ENCODE results near the gene FERD3L. TPM values are rescaled to one million over a fixed set of nuclear protein-coding genes. Genes with fewer than 3 reads are reported as not detected.

Gene FERD3L
- total RNA-seq, 1 donor from 2014 or later, result not detected

DNA sequence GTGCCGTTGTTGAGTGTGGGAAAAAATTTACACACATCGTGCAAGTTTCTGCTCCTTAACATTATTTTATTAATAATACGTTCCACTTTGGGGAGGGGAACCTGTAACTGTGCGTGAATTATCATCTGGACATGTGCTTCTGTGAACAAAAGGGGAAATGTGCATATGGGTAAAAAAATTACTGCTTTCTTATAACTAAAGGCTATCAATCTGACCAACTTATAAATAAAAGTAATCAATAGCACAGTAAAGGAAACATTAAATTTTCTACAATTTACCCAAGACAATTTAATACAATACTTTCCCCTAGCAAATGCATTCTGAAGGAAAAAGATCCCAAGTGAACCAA is 32.2 kb downstream of the FERD3L start:
- intact Hi-C loops (cut with micrococcal nuclease), result loop anchor here (5.0 to 10.0 kb wide), 2 partner anchors 368 to 1674 kb away; partner anchors contain the start of gene SP8
- Mint-ChIP-seq H3K36me3 (ENCODE audit: low read depth) (no peaks in the 10 kb centered on the region), H3K4me3 (no peak overlapping the region), H3K4me1 (ENCODE audit: low read depth) (no peaks in the 10 kb centered on the region), H3K9me3 (peaks cover 3% of the 10 kb centered on the region), H3K27ac (no peak overlapping the region), H3K27me3 (ENCODE audit: insufficient read depth) (peaks cover 72% of the 10 kb centered on the region)
- DNase-seq (ENCODE audit: low spot score), result no peak

GRCh38 chr7:19112274-19113001 is 32.8 kb downstream of the FERD3L start:
- DNase-seq (ENCODE audit: low spot score), result no peak
- Mint-ChIP-seq H3K36me3 (ENCODE audit: low read depth) (no peaks in the 10 kb centered on the region), H3K27me3 (ENCODE audit: insufficient read depth) (peaks cover 77% of the 10 kb centered on the region), H3K9me3 (peaks cover 3% of the 10 kb centered on the region), H3K4me1 (ENCODE audit: low read depth) (no peaks in the 10 kb centered on the region), H3K27ac (no peak overlapping the region), H3K4me3 (no peak overlapping the region)
- intact Hi-C loops (cut with micrococcal nuclease), result loop anchor here (5.0 to 10.0 kb wide), 2 partner anchors 368 to 1675 kb away; partner anchors contain the start of gene SP8

DNA sequence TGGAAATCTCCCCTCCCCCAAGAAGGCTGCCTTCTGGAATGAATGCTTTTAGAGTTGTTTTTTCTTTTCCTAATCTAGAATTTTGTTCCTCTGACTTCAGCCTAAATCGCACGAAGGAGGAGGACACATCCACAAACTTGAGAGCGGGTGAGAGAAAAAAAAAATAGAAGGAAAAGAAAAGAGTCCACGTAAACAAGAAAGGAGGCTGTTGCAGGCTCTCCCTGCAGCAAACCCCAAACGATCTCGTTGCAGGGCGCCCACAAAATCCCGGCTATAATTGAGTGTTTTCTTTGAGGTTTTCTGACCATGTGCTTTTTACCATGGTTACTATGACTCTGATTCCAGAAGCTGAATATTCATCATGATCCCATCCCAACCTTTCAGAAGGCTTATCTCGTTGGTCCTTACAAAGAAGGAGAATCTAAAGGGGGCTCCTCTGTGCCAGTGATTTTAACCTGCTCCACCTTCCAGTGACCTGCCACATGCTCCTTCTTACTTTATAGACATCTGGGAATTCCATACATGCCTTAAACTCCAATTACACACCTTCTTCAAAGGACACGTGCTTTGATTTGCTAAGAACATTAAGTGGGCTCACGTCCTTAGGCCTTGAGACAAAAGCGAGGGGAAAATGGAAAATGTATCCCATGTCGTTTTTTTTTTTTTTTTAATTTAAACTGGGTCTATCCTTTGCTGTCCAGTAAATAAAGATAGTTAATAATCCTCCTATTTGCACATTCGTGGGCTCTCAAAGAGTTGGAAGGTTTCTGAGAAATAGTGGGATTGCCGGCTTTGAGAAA is 33.5 kb downstream of the FERD3L start:
- H3K27ac Mint-ChIP-seq, result no peak overlapping the region
- H3K36me3 Mint-ChIP-seq (ENCODE audit: low read depth), result no peaks in the 10 kb centered on the region
- intact Hi-C loops (cut with micrococcal nuclease), result loop anchor here (5.0 to 10.0 kb wide), 2 partner anchors 367 to 1676 kb away; partner anchors contain the start of gene SP8
- no peaks in the 10 kb centered on the region for H3K4me1 Mint-ChIP-seq (ENCODE audit: low read depth)
- no peak for DNase-seq (ENCODE audit: low spot score)
- H3K9me3 Mint-ChIP-seq, result peaks cover 3% of the 10 kb centered on the region
- no peak overlapping the region for H3K4me3 Mint-ChIP-seq
- peaks cover 85% of the 10 kb centered on the region for H3K27me3 Mint-ChIP-seq (ENCODE audit: insufficient read depth)

- H3K36me3 Mint-ChIP-seq (ENCODE audit: low read depth), result no peaks in the 10 kb centered on the region
- no peaks in the 10 kb centered on the region for H3K4me1 Mint-ChIP-seq (ENCODE audit: low read depth)
- DNase-seq (ENCODE audit: low spot score), result no peak
- peaks cover 87% of the 10 kb centered on the region for H3K27me3 Mint-ChIP-seq (ENCODE audit: insufficient read depth)
- peak overlapping the region; percentile 29 for H3K27ac Mint-ChIP-seq
- H3K4me3 Mint-ChIP-seq, result no peak overlapping the region
- peaks cover 3% of the 10 kb centered on the region for H3K9me3 Mint-ChIP-seq
- intact Hi-C loops (cut with micrococcal nuclease), result loop anchor here (5.0 to 10.0 kb wide), 2 partner anchors 366 to 1677 kb away; partner anchors contain the start of gene SP8
These were observed 34.4 kb downstream of the FERD3L start for GRCh38 chr7:19110776-19111175.

DNA sequence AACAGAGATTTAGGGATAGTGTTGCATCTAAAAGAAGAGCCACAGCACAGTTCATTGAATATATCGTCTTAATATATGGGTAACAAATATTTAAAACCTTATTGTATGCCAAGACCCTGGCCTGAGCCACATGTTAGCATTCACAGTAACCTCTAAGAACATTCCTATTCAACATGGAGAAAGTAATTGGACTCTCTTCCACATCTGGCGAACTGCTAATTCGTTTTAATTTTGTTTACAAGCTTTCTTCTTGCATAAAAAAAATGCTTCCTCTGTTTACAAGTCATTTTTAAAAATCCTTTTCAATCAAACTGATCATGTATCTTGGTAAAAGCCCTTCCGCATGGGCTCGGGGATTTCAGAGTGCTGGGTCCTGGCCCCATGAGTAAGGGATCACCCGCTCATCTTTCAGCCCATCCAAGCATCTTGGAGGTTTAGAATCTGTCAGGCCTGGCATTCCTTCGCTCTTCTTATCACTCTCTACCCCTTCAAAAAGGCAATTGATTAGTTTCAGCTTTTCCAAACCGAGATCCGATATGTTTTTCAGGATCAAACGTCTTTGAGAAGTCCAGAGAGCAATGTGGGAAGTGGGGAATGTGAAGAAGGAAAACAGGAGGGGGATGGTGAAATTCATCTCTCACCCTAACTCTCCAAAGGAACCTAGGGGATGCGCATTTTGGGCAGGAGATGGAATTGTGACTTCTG is 35.0 kb downstream of the FERD3L start:
- Mint-ChIP-seq H3K27ac (no peak overlapping the region), H3K4me1 (ENCODE audit: low read depth) (no peaks in the 10 kb centered on the region), H3K27me3 (ENCODE audit: insufficient read depth) (peaks cover 89% of the 10 kb centered on the region), H3K4me3 (no peak overlapping the region), H3K9me3 (peaks cover 3% of the 10 kb centered on the region), H3K36me3 (ENCODE audit: low read depth) (no peaks in the 10 kb centered on the region)
- intact Hi-C loops (cut with micrococcal nuclease), result loop anchor here (5.0 to 10.0 kb wide), 2 partner anchors 365 to 1677 kb away; partner anchors contain the start of gene SP8
- no peak for DNase-seq (ENCODE audit: low spot score)

DNA sequence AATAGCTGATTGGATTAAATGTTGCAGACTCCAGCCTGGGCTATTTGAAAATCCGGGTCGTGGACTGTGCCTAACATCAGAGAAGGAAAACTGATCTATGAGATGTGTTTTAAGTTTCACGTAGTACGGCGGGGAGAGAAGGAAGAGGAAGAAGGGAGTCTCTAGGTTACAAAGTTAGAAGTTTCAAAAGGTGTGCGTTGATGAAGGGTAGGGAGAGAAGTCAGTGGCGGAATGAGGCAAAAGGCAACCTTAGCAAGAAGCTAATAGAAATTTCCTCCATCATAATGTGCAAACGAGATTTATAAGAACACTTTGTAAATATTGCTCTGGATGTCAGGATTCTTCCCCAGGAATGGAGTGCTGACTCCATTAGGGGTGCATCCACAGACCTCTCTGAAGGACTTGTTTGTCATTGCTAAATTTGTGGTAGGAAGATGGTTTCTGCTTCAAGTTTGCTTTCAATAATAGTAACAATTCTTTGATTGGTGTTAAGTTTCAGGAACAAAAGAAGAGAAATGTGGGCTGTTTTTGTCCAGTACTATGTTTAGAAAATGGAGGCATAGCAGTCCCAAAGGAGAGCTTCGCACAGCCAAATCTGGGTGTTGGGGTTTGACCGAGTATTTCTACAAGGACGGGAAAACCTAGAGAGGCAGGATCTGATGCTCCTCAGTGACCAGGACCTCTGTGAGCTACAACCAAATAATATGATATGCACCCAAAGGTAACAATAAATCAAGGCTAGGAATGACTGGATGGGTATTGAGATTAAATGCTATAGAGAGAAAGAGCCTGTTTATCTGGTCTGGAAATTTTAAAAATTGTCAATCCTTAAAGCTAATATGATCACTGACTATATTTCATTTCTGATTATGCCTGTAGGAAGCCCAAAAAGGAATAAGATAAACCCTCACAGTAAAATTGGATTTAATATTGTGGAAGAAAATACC is 35.9 kb downstream of the FERD3L start:
- Mint-ChIP-seq H3K27ac (peak overlapping the region; percentile 7), H3K4me3 (no peak overlapping the region), H3K4me1 (ENCODE audit: low read depth) (no peaks in the 10 kb centered on the region), H3K9me3 (peaks cover 8% of the 10 kb centered on the region), H3K36me3 (ENCODE audit: low read depth) (no peaks in the 10 kb centered on the region), H3K27me3 (ENCODE audit: insufficient read depth) (peaks cover 92% of the 10 kb centered on the region)
- intact Hi-C loops (cut with micrococcal nuclease), result no loop called here
- no peak for DNase-seq (ENCODE audit: low spot score)

DNA sequence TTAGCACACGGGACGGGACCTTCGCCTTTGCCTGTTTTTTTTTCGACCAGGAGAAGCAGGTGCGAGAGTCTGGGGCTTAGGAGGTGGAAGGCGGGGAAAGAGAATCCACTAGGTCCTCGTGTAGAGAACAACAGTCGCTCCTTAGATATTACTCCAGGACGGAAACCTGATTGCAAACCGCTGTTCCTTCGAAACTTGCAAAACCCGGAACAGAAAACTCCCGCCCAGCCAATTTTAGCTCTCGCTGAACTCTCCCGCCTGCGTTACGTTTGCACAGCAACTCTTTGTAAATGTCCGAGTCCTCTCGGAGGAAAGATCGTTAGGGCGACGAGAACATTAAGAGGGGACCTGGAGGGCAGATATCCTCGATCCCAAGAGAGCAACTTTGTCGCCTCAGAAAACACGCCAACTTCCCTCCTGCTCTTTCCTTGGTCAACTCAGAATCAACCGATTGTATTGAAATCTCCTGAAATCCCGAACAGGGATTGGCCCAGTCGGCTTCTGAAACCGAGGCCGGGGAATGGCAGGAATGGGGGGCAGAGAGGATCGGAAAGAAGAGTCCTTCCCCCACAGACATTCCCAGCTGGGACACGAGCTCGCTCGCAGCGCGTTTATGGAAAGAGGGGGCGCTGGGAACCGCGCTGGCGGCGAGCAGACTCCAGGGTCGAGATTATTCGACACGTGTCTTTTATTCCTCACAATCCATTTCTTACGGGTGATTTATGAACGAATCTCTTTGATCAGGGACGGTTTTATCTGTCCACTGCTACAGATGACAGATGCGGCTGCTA is 37.7 kb downstream of the FERD3L start:
- intact Hi-C loops (cut with micrococcal nuclease), result loop anchor here (1.0 to 2.0 kb wide), 3 partner anchors 9 to 37 kb away; partner anchors contain the start of gene FERD3L
- no peak for DNase-seq (ENCODE audit: low spot score)
- H3K27ac Mint-ChIP-seq, result peak overlapping the region; percentile 4
- peaks cover 8% of the 10 kb centered on the region for H3K9me3 Mint-ChIP-seq
- no peaks in the 10 kb centered on the region for H3K4me1 Mint-ChIP-seq (ENCODE audit: low read depth)
- no peaks in the 10 kb centered on the region for H3K36me3 Mint-ChIP-seq (ENCODE audit: low read depth)
- no peak overlapping the region for H3K4me3 Mint-ChIP-seq
- peaks cover 78% of the 10 kb centered on the region for H3K27me3 Mint-ChIP-seq (ENCODE audit: insufficient read depth)

GRCh38 chr7:19107081-19107355 is 38.2 kb downstream of the FERD3L start:
- Mint-ChIP-seq H3K36me3 (ENCODE audit: low read depth) (no peaks in the 10 kb centered on the region), H3K4me1 (ENCODE audit: low read depth) (no peaks in the 10 kb centered on the region), H3K27me3 (ENCODE audit: insufficient read depth) (peaks cover 73% of the 10 kb centered on the region), H3K9me3 (peaks cover 8% of the 10 kb centered on the region), H3K4me3 (no peak overlapping the region), H3K27ac (no peak overlapping the region)
- intact Hi-C loops (cut with micrococcal nuclease), result loop anchor here (1.0 to 2.0 kb wide), 3 partner anchors 9 to 38 kb away; partner anchors contain the start of gene FERD3L
- no peak for DNase-seq (ENCODE audit: low spot score)

- no peak overlapping the region for H3K27ac Mint-ChIP-seq
- H3K27me3 Mint-ChIP-seq (ENCODE audit: insufficient read depth), result peaks cover 69% of the 10 kb centered on the region
- H3K9me3 Mint-ChIP-seq, result peaks cover 8% of the 10 kb centered on the region
- H3K36me3 Mint-ChIP-seq (ENCODE audit: low read depth), result no peaks in the 10 kb centered on the region
- DNase-seq (ENCODE audit: low spot score), result no peak
- no peak overlapping the region for H3K4me3 Mint-ChIP-seq
- intact Hi-C loops (cut with micrococcal nuclease), result loop anchor here (1.0 to 2.0 kb wide), 3 partner anchors 10 to 38 kb away; partner anchors contain the start of gene FERD3L
- H3K4me1 Mint-ChIP-seq (ENCODE audit: low read depth), result no peaks in the 10 kb centered on the region
These were observed 38.8 kb downstream of the FERD3L start for GRCh38 chr7:19106241-19107080.

GRCh38 chr7:19105546-19105945 is 39.7 kb downstream of the FERD3L start:
- H3K27me3 Mint-ChIP-seq (ENCODE audit: insufficient read depth), result peaks cover 61% of the 10 kb centered on the region

GRCh38 chr7:19104811-19105210 is 40.4 kb downstream of the FERD3L start:
- Mint-ChIP-seq H3K36me3 (ENCODE audit: low read depth) (no peaks in the 10 kb centered on the region), H3K4me3 (no peak overlapping the region), H3K4me1 (ENCODE audit: low read depth) (no peaks in the 10 kb centered on the region), H3K9me3 (peaks cover 8% of the 10 kb centered on the region), H3K27me3 (ENCODE audit: insufficient read depth) (peaks cover 55% of the 10 kb centered on the region), H3K27ac (no peak overlapping the region)
- no peak for DNase-seq (ENCODE audit: low spot score)
- intact Hi-C loops (cut with micrococcal nuclease), result no loop called here

More at GRCh38 chr7:19105546-19105945, 39.7 kb downstream of the FERD3L start:
- Mint-ChIP-seq H3K36me3 (ENCODE audit: low read depth) (no peaks in the 10 kb centered on the region), H3K27ac (no peak overlapping the region), H3K4me3 (no peak overlapping the region), H3K4me1 (ENCODE audit: low read depth) (no peaks in the 10 kb centered on the region), H3K9me3 (peaks cover 8% of the 10 kb centered on the region)
- no peak for DNase-seq (ENCODE audit: low spot score)
- intact Hi-C loops (cut with micrococcal nuclease), result no loop called here
